Activated CD4-positive, alpha-beta memory T cell treated with anti-CD3 and anti-CD28 coated beads for 36 hours (primary cell): ENCODE measurements around the gene PHTF2. TPM values are rescaled to one million over a fixed set of nuclear protein-coding genes. Genes with fewer than 3 reads are reported as not detected.
A peak's percentile ranks its signal among the peaks of the same experiment; 100 is the strongest.
"Not testable (repeated sequence)": the region's sequence is repeated elsewhere in the genome, so short reads cannot be mapped to it uniquely, and the experiment has no call there.

Experiments used
- CTCF ChIA-PET: fragments of 350-600 bp; sonication (Branson Sonifier 250); formaldehyde crosslinking; loops from one replicate; lab custom pipeline; 2021; ENCODE audit warnings: antibody characterized with exemption, inconsistent platforms; lab: Charles Lee
- POLR2A ChIA-PET: fragments of 350-600 bp; sonication (Branson Sonifier 250); formaldehyde crosslinking; loops from one replicate; lab custom pipeline; 2021; ENCODE audit warnings: antibody characterized with exemption; lab: Charles Lee
- DNase-seq: peaks from one replicate; pipeline ENCODE4 v3.0.0-alpha.2; 2020
- H3K27ac Mint-ChIP-seq: one replicate; pipeline ENCODE4 v1.8.0; 2021; ENCODE audit warnings: mixed read lengths
- H3K27me3 Mint-ChIP-seq: one replicate; pipeline ENCODE4 v1.8.0; 2021; ENCODE audit warnings: mixed read lengths
- H3K36me3 Mint-ChIP-seq: one replicate; pipeline ENCODE4 v1.8.0; 2021; ENCODE audit warnings: mixed read lengths
- H3K4me1 Mint-ChIP-seq: one replicate; pipeline ENCODE4 v1.8.0; 2021; ENCODE audit warnings: low read depth, mixed read lengths
- H3K4me3 Mint-ChIP-seq: one replicate; pipeline ENCODE4 v1.8.0; 2021; ENCODE audit warnings: mild to moderate bottlenecking, mixed read lengths
- H3K9me3 Mint-ChIP-seq: one replicate; pipeline ENCODE4 v1.8.0; 2021; ENCODE audit warnings: mixed read lengths
- intact Hi-C: fragments of 100-400 bp; cut with micrococcal nuclease; formaldehyde crosslinking; loops from one replicate; pipeline ENCODE4 v1.15.1; 2023
- total RNA-seq, 2 experiments: library from RNA; stranded (reverse); gene quantifications; one replicate each; pipeline ENCODE4 v1.2.3, GENCODE V29; 2021

PHTF2 gene
- total RNA-seq, 2 experiments from 2014 or later = 40.8 to 41.2 TPM

GRCh38 chr7:77771901-77772300, 26.7 kb upstream of the PHTF2 start:
- intact Hi-C loops = no loop called here
- no peaks in the 10 kb centered on the region for H3K4me1 Mint-ChIP-seq
- ChIA-PET CTCF (no interaction called here), POLR2A (no interaction called here)
- DNase-seq = no peak
- H3K27ac Mint-ChIP-seq = no peak overlapping the region
- H3K36me3 Mint-ChIP-seq = peaks cover 21% of the 10 kb centered on the region
- no peaks in the 10 kb centered on the region for H3K9me3 Mint-ChIP-seq
- no peak overlapping the region for H3K4me3 Mint-ChIP-seq
- no peaks in the 10 kb centered on the region for H3K27me3 Mint-ChIP-seq

- DNase-seq = no peak
- peaks cover 29% of the 10 kb centered on the region for H3K36me3 Mint-ChIP-seq
- H3K27ac Mint-ChIP-seq = no peak overlapping the region
- intact Hi-C loops = no loop called here
- no peaks in the 10 kb centered on the region for H3K27me3 Mint-ChIP-seq
- H3K4me1 Mint-ChIP-seq = no peaks in the 10 kb centered on the region
- ChIA-PET CTCF (interaction anchor here (0.5 to 1.7 kb wide), 3 partner anchors 19 to 127 kb away, joined by 3 to 6 read pairs (median 5); no protein-coding TSS in a partner anchor), POLR2A (no interaction called here)
- H3K4me3 Mint-ChIP-seq = no peak overlapping the region
- no peaks in the 10 kb centered on the region for H3K9me3 Mint-ChIP-seq
Observed at GRCh38 chr7:77778535-77778934, 20.0 kb upstream of the PHTF2 start.

- CTCF ChIA-PET = no interaction called here
- Mint-ChIP-seq H3K27ac (no peak overlapping the region), H3K4me3 (no peak overlapping the region), H3K36me3 (peaks cover 24% of the 10 kb centered on the region), H3K4me1 (no peaks in the 10 kb centered on the region), H3K9me3 (peaks cover 4% of the 10 kb centered on the region), H3K27me3 (no peaks in the 10 kb centered on the region)
- POLR2A ChIA-PET = no interaction called here
- intact Hi-C loops = no loop called here
- no peak for DNase-seq
Observed at GRCh38 chr7:77782383-77782782, 16.2 kb upstream of the PHTF2 start.

- ChIA-PET CTCF (no interaction called here), POLR2A (no interaction called here)
- Mint-ChIP-seq H3K4me1 (no peaks in the 10 kb centered on the region), H3K27me3 (no peaks in the 10 kb centered on the region), H3K27ac (no peak overlapping the region), H3K36me3 (peaks cover 24% of the 10 kb centered on the region), H3K4me3 (no peak overlapping the region), H3K9me3 (peaks cover 4% of the 10 kb centered on the region)
- no peak for DNase-seq
- intact Hi-C loops = no loop called here
Observed at GRCh38 chr7:77783111-77783510, 15.5 kb upstream of the PHTF2 start.

- Mint-ChIP-seq H3K27ac (no peak overlapping the region), H3K9me3 (peaks cover 4% of the 10 kb centered on the region), H3K4me1 (peaks cover 1% of the 10 kb centered on the region), H3K27me3 (no peaks in the 10 kb centered on the region), H3K36me3 (peaks cover 19% of the 10 kb centered on the region), H3K4me3 (no peak overlapping the region)
- ChIA-PET CTCF (no interaction called here), POLR2A (no interaction called here)
- intact Hi-C loops = no loop called here
- no peak for DNase-seq
Observed at GRCh38 chr7:77783545-77783944, 15.0 kb upstream of the PHTF2 start.

- H3K9me3 Mint-ChIP-seq, H3K27me3 Mint-ChIP-seq, POLR2A ChIA-PET, H3K4me3 Mint-ChIP-seq, DNase-seq, H3K4me1 Mint-ChIP-seq, H3K27ac Mint-ChIP-seq, intact Hi-C loops: not testable (repeated sequence)
- CTCF ChIA-PET = interaction anchor here (0.7 kb wide), 1 partner anchor 1975 kb away, joined by 3 read pairs; no protein-coding TSS in a partner anchor
- peaks cover 16% of the 10 kb centered on the region for H3K36me3 Mint-ChIP-seq
Observed at GRCh38 chr7:77784426-77784825, 14.1 kb upstream of the PHTF2 start.

GRCh38 chr7:77786018-77786417, 12.6 kb upstream of the PHTF2 start:
- POLR2A ChIA-PET = no interaction called here
- H3K9me3 Mint-ChIP-seq = peaks cover 4% of the 10 kb centered on the region
- no peaks in the 10 kb centered on the region for H3K27me3 Mint-ChIP-seq
- H3K4me3 Mint-ChIP-seq = no peak overlapping the region
- intact Hi-C loops = no loop called here
- CTCF ChIA-PET = no interaction called here
- DNase-seq = no peak
- peaks cover 11% of the 10 kb centered on the region for H3K36me3 Mint-ChIP-seq
- no peak overlapping the region for H3K27ac Mint-ChIP-seq
- peaks cover 4% of the 10 kb centered on the region for H3K4me1 Mint-ChIP-seq

- Mint-ChIP-seq H3K4me3 (no peak overlapping the region), H3K27me3 (no peaks in the 10 kb centered on the region), H3K9me3 (peaks cover 4% of the 10 kb centered on the region), H3K4me1 (peaks cover 4% of the 10 kb centered on the region), H3K27ac (no peak overlapping the region), H3K36me3 (peaks cover 11% of the 10 kb centered on the region)
- POLR2A ChIA-PET = no interaction called here
- CTCF ChIA-PET = interaction anchor here (0.6 kb wide), 1 partner anchor 1263 kb away, joined by 4 read pairs; no protein-coding TSS in a partner anchor
- intact Hi-C loops = no loop called here
- no peak for DNase-seq
Observed at GRCh38 chr7:77786741-77787140, 11.8 kb upstream of the PHTF2 start.

GRCh38 chr7:77788327-77788902, 10.2 kb upstream of the PHTF2 start:
- intact Hi-C loops = no loop called here
- no peaks in the 10 kb centered on the region for H3K27me3 Mint-ChIP-seq
- POLR2A ChIA-PET = no interaction called here
- peaks cover 4% of the 10 kb centered on the region for H3K9me3 Mint-ChIP-seq
- no peak for DNase-seq
- H3K36me3 Mint-ChIP-seq = peaks cover 11% of the 10 kb centered on the region
- H3K27ac Mint-ChIP-seq = no peak overlapping the region
- no peak overlapping the region for H3K4me3 Mint-ChIP-seq
- peaks cover 4% of the 10 kb centered on the region for H3K4me1 Mint-ChIP-seq
- CTCF ChIA-PET = no interaction called here

- intact Hi-C loops = no loop called here
- H3K9me3 Mint-ChIP-seq = no peaks in the 10 kb centered on the region
- H3K27ac Mint-ChIP-seq = no peak overlapping the region
- H3K27me3 Mint-ChIP-seq = no peaks in the 10 kb centered on the region
- H3K4me1 Mint-ChIP-seq = peaks cover 20% of the 10 kb centered on the region
- POLR2A ChIA-PET = no interaction called here
- DNase-seq = no peak
- peaks cover 6% of the 10 kb centered on the region for H3K36me3 Mint-ChIP-seq
- no peak overlapping the region for H3K4me3 Mint-ChIP-seq
- CTCF ChIA-PET = interaction anchor here (1.5 kb wide), 1 partner anchor 140 kb away, joined by 7 read pairs; no protein-coding TSS in a partner anchor
Observed at GRCh38 chr7:77791336-77791735, 7.2 kb upstream of the PHTF2 start.

- no peak overlapping the region for H3K27ac Mint-ChIP-seq
- intact Hi-C loops = no loop called here
- POLR2A ChIA-PET = no interaction called here
- no peak overlapping the region for H3K4me3 Mint-ChIP-seq
- H3K27me3 Mint-ChIP-seq = no peaks in the 10 kb centered on the region
- CTCF ChIA-PET = interaction anchor here (1.5 kb wide), 1 partner anchor 140 kb away, joined by 7 read pairs; no protein-coding TSS in a partner anchor
- H3K9me3 Mint-ChIP-seq = no peaks in the 10 kb centered on the region
- no peak for DNase-seq
- H3K4me1 Mint-ChIP-seq = peaks cover 26% of the 10 kb centered on the region
- peaks cover 6% of the 10 kb centered on the region for H3K36me3 Mint-ChIP-seq
Observed at GRCh38 chr7:77791956-77792355, 6.6 kb upstream of the PHTF2 start.

- CTCF ChIA-PET = no interaction called here
- H3K9me3 Mint-ChIP-seq = no peaks in the 10 kb centered on the region
Observed at GRCh38 chr7:77794000-77794399, 4.6 kb upstream of the PHTF2 start.

GRCh38 chr7:77796109-77796508, 2.5 kb upstream of the PHTF2 start:
- H3K4me3 Mint-ChIP-seq = peak overlapping the region; percentile 36
- no peak overlapping the region for H3K27ac Mint-ChIP-seq
- CTCF ChIA-PET = interaction anchor here (0.6 to 2.8 kb wide), 5 partner anchors 35 to 249 kb away, joined by 3 to 11 read pairs (median 3); no protein-coding TSS in a partner anchor
- POLR2A ChIA-PET = interaction anchor here (0.7 kb wide), 1 partner anchor 91 kb away, joined by 3 read pairs; no protein-coding TSS in a partner anchor
- intact Hi-C loops = loop anchor here (5.0 kb wide), 2 partner anchors 126 to 674 kb away; partner anchors contain the start of gene CCDC146
- DNase-seq = no peak
- peaks cover 45% of the 10 kb centered on the region for H3K4me1 Mint-ChIP-seq
- H3K36me3 Mint-ChIP-seq = peaks cover 11% of the 10 kb centered on the region
- no peaks in the 10 kb centered on the region for H3K27me3 Mint-ChIP-seq
- H3K9me3 Mint-ChIP-seq = no peaks in the 10 kb centered on the region

More at GRCh38 chr7:77794000-77794399, 4.6 kb upstream of the PHTF2 start:
- Mint-ChIP-seq H3K4me3 (no peak overlapping the region), H3K27ac (no peak overlapping the region), H3K27me3 (no peaks in the 10 kb centered on the region), H3K4me1 (peaks cover 30% of the 10 kb centered on the region), H3K36me3 (peaks cover 11% of the 10 kb centered on the region)
- intact Hi-C loops = no loop called here
- POLR2A ChIA-PET = no interaction called here
- DNase-seq = no peak
